HG03432 (cell line): ENCODE results near the gene FUT1.
"Not testable (repeated sequence)": the region's sequence is repeated elsewhere in the genome, so short reads cannot be mapped to it uniquely, and the experiment has no call there.

Experiments
- ATAC-seq: cut with Tn5 transposase; IDR thresholded peaks from one replicate; pipeline ENCODE4 v1.9.1; 2021; ENCODE audit warnings: mild to moderate bottlenecking, moderate library complexity; ENCODE audit not compliant: unreplicated experiment

FUT1 gene

DNA sequence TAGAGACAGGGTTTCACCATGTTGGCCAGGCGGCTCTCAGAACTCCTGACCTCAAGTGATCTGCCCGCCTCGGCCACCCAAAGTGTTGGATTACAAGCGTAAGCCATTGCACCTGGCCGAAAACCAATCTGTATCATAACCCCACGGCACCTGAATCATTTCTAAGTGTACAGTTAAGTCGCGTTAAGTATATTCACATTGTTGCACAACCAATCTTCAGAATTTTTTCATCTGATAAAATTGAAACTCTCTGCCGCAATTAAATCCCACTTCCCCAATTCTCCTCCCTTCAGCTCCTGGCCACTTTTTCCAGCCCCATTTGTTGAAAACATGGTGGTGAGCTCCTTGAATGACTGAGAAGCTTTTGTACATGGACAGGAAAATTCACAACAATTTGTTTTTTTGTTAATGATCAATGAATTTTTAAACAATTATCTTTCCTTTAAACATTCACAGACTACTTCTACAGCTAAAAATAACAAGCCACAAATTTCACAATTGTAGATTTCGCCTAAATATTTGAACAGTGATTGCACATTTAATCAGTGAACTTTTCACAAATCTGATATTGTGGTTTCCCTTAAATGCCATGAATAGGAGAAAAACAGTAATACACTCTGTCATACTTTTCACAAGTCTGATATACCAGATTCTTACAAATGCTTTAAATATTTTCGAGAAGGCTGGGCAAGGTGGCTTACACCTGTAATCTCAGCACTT is 16.7 kb upstream of the FUT1 start:
- ATAC-seq = no peak

DNA sequence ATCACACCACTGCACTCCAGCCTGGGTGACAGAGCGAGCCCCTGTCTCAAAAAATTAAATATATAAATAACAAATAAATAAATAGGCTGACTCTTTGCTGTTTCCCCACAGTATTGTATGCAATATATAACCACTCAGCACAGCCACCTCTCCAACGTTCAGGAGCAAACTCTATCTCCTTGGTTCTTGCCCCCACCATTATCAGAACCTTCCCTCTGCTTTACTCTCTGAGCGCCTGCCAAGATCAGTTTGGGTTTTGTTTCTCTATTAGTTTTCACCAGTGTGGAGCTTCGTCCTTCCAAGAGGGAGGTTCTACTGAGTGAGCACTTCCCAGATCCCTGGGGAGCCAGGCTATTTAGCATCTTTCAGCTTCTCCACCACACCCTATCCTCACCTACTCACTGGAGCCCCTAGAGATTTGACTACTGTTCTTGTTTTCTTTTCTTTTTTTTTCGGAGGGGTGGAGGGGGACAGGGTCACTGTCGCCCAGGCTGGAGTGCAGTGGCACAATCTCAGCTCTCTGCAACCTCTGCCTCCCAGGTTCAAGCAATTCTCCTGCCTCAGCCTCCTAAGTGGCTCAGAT is 15.8 kb upstream of the FUT1 start:
- not testable (repeated sequence) for ATAC-seq

DNA sequence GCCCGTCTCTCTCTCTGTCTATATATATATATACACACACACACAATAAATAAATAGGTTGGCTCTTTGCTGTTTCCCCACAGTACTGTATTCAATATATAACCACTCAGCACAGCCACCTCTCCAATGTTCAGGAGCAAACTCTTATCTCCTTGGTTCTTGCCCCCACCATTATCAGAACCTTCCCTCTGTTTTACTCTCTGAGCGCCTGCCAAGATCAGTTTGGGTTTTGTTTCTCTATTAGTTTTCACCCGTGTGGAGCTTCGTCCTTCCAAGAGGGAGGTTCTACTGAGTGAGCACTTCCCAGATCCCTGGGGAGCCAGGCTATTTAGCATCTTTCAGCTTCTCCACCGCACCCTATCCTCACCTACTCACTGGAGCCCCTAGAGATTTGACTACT is 13.4 kb upstream of the FUT1 start:
- not testable (repeated sequence) for ATAC-seq

DNA sequence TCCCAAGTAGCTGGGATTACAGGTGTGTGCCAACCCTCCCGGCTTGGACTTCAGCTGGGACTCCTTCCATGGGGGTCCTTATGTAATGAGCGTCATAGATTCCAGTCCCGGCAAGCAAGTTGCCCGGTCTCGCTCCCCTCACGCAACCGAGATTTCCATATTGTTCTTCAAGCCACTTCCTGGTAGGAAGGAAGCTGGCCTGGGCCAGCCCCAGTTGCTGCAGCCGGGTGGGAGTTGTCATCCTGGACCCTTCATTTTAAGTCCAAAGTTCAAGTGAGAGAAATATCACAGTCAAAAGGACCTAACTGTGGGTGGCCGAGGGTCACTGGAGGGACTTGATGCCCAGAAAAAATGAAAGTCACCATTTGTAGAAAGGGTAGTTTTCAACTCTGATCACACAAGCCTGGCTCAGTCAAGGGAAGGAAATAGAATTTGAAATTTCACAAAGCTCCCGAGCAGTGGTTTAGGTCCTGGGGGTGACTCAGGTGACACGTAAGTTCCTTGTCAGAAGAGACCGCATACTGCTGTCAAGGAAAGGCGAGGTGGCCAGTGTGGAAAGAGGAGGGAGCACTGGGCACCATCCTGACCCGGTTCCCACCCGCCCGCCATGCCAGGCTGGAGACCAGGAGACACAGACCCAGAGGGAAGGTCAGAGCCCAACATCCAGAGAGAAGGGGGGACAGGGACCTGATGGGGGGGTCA is 8.2 kb upstream of the FUT1 start:
- ATAC-seq = no peak

DNA sequence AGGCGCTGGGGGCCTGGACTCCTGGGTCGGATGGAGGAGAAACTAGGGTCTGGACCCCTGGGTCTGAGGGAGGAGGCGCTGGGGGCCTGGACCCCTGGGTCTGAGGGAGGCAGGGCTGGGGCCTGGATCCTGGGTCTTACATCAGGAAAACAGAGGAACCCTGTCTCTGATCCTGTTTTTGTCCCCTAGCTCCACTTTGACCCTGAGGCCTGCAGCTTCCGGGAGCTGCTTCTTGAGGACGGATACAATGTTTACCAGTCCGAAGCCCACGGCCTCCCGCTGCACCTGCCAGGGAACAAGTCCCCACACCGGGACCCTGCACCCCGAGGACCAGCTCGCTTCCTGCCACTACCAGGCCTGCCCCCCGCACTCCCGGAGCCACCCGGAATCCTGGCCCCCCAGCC is 5.3 kb upstream of the FUT1 start:
- ATAC-seq = no peak

DNA sequence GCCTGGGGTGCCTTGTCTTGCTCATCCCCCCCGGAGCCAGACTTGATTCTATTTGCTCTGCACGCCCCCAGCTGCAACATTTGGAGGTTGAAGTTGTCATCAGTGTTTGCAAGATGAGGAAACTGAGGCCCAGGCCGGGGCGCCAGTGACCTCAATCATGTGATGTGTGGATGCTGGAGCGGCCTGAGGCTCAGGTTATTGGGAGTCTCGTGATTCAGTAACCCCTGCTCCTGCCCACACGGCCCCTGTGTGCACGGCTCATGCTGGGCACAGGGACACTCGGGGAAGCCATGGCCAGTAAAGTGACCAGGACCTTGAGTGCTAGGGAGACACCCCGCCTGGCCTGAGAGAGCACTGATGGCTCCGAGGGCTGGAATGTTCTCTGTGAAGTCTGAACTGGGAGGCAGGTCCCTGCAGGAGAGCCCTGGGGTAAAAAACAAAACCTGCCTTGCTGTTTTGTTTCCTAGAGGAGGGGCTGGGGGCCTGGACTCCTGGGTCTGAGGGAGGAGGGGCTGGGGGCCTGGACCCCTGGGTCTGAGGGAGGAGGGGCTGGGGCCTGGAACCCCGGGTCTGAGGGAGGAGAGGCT is 4.7 kb upstream of the FUT1 start:
- ATAC-seq = no peak

DNA sequence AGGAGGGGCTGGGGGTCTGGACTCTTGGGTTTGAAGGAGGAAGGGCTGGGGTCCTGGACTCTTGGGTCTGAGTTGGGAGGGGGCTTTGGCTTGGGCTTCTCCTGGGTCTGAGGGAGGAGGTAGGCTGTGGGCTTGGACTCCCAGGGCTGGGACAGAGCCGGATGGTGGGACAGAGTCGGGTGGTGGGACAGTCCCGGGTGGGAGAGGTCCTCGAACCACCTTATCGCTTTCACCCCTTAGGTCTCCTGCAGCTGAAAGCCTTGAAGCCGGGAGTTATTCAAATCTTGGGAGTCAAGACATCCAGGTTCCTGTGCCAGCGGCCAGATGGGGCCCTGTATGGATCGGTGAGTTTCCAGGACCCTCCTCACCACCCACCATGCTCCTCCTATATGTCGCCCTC is 4.2 kb upstream of the FUT1 start:
- no peak for ATAC-seq

DNA sequence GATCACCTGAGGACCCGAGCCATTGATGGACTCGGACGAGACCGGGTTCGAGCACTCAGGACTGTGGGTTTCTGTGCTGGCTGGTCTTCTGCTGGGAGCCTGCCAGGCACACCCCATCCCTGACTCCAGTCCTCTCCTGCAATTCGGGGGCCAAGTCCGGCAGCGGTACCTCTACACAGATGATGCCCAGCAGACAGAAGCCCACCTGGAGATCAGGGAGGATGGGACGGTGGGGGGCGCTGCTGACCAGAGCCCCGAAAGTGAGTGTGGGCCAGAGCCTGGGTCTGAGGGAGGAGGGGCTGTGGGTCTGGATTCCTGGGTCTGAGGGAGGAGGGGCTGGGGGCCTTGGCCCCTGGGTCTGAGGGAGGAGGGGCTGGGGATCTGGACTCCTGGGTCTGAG is 3.8 kb upstream of the FUT1 start:
- no peak for ATAC-seq

DNA sequence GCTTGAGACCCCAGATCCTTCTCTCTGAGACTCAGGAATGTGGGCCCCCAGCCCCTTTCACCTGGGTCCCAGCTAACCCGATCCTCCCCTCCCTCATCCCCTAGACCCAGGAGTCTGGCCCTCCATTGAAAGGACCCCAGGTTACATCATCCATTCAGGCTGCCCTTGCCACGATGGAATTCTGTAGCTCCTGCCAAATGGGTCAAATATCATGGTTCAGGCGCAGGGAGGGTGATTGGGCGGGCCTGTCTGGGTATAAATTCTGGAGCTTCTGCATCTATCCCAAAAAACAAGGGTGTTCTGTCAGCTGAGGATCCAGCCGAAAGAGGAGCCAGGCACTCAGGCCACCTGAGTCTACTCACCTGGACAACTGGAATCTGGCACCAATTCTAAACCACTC is 3.3 kb upstream of the FUT1 start:
- no peak for ATAC-seq

DNA sequence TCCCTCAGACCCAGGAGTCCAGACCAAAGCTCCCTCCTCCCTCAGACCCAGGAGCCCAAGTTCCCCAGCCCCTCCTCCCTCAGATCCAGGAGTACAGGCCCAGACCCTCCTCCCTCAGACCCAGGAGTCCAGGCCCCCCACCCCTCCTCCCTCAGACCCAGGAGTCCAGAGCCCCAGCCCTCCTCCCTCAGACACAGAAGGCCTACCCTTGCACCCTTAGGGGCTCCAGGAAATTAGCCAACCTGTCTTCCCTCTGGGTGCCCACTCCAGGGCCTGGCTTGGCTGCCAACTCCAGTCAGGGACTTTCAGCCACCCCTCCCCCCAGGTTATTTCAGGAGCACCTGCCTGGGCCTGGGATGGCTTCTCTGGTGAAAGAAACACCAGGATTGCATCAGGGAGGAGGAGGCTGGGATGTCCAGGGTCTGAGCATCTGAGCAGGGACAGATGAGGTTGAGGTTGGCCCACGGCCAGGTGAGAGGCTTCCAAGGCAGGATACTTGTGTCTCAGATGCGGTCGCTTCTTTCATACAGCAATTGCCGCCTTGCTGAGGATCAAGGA is 2.7 kb upstream of the FUT1 start, which contains the start of gene FGF21:
FGF21 (plus strand) TSS at position 441 of the 558 bp plus-strand sequence. CDS start 713 bp downstream, outside the sequence.
- ATAC-seq = no peak

DNA sequence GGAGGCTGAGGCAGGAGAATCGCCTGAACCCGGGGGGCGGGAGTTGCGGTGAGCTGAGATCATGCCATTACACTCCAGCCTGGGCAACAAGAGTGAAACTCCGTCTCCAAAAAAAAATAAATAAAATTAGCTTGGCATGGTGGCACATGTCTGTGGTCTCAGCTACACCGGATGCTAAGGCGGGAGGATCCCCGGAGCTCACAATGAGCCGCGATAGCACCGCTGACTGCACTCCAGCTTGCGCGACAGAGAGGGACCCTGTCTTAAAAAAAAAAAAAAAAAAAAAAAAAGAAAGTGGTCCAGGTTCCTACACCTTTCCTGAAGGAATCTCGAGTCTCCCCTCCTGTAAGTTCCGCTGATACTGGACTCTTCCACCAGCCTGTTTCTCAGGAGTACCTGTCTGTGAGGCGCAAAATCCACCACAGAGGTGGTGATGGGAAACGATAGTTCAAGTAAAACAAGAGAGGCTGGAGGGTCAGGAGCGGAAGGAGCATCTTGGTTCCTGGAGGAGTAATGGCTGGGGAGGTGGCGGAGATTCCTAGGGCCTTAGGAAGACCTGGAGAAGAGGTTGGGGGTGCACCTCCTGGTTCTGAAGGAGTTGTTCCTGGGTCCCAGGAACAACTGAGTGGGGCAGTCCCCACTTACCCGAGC is 471 bp downstream of the FUT1 start:
- ATAC-seq = no peak

DNA sequence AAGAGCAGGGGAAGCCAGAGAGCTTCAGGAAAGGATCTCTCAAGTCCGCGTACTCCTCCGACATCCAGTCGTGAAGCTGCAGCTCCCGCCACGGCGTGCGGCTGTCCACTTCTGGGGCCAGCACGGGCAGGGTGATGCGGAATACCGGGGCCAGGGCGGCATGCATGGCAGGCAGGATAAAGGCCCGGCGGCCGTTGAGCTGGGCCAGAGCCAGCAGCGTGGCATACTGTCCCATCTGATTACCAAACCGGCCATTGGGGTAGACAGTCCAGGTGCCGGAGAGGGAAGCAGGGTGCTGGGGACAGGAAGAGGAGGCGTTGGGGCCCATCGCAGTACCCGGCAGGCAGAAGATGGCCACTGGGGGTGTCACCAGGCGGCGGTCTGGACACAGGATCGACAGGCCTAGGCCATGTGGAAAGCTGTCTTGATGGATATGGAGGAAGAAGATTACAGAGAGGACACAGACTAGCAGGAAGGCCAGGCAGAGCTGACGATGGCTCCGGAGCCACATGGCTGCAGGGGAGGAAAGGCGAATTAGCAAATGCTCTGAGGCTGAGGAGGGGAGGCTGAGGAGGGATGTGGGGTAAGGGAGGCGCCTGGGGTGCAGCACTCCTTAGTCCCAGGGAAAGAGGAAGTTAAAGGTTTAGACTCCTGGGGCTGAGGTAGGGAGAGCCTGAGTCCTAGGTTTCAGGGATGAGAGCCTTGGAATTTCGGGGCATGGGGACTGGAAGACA is 1.5 kb downstream of the FUT1 start:
- ATAC-seq = no peak

DNA sequence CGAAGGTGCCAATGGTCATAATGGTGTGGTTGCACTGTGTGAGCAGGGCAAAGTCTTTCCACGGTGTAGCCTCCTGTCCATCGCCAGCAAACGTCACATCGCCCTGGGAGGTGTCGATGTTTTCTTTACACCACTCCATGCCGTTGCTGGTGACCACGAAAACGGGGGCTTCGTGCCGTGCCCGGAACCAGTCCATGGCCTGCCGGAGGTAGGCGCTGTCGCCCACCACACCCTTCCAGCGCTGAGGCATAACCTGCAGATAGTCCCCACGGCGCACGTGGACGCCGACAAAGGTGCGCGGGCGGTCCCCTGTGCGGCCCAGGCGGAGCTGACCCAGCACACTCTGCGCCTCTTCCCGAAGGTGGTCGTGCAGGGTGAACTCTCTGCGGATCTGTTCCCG is 2.1 kb downstream of the FUT1 start:
- no peak for ATAC-seq

DNA sequence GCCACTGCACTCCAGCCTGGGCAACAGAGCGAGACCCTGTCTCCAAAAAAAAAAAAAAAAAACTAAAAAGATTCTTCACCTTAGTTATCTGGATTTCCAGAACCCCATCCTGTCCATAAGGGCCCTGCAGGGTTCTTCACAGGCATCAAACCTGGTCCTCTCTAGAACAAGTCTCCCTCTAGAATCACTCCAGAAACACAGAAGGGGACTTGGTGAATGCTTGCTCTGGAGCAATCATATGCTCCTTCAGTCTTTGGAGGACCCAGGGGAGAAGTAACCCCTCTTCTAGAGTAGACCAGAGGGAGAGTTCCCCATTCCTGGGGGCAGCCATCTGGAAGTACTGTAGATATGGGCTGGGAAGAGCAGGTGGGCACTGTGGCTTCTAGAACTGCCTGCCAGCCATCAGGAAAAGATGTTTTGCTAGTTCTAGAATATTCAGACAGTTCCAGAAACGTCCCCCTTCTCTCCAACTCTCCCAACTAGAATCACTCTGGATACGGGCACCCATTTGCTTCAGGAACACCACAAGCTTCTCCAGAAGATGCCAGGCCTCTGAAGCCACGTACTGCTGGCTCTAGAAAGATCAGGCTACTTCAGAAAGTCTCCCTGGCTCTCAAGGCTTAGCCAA is 2.8 kb downstream of the FUT1 start:
- ATAC-seq = no peak

DNA sequence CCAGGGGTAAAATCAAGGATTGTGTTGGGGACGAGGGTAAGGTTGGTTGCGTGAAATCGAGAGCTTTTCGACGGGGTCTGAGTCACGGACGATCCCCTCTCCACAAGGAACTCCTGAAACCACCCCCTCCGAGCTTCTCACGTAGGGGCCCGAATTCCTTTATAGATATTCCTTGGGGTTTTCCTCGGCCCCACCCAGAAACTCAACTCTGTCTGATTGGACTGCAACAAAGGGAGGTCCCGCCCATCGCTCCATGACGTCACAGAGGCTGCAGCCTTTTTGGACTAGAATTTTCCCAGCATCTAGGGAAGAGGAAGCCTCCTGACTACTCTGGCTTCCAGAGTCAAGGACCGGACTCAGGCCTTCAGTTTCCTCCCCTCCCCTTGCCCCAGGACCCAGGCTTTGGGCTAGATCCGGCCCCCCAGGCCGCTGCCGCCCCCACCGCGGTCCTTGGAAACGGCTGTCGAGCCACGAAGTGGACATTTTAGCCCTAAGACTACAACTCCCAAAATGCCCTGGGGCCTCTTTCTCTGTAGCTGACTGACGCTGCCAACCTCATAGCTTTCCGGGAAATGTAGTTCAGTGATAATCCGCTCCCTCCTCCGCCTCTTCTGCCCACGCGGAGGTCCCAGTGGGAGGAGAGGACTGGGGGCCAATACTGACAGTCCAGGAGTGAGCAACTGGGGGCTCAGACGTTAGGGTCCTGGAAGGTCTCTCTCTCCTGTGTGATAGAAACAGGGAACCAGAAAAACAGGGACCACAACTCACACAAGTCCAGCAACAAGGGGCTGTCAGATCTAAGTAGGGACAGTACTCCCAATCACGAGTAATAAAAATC is 5.5 kb downstream of the FUT1 start, which contains the start of gene IZUMO1:
IZUMO1 (minus strand) TSS at position 172 of the 838 bp plus-strand sequence. CDS start 1,050 bp downstream, outside the sequence.
- no peak for ATAC-seq

DNA sequence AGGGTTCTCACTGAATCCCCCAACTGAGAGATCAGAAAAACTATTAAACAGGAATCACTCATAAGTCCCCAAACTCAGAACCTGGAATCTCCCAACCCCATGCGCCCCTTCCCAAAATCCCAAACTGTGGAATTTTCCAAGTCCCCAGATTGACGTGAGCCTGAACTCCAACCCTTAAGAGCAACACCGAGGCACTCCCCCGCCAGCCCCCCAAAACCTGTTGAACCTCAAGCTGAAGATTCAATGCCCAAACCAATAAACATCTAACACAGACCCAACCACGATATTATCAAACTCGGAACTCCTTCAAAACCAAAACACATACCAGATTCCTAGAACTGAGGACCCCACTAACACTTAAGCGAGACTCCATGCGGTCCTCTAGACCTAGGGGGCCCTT is 6.3 kb downstream of the FUT1 start:
- no peak for ATAC-seq

DNA sequence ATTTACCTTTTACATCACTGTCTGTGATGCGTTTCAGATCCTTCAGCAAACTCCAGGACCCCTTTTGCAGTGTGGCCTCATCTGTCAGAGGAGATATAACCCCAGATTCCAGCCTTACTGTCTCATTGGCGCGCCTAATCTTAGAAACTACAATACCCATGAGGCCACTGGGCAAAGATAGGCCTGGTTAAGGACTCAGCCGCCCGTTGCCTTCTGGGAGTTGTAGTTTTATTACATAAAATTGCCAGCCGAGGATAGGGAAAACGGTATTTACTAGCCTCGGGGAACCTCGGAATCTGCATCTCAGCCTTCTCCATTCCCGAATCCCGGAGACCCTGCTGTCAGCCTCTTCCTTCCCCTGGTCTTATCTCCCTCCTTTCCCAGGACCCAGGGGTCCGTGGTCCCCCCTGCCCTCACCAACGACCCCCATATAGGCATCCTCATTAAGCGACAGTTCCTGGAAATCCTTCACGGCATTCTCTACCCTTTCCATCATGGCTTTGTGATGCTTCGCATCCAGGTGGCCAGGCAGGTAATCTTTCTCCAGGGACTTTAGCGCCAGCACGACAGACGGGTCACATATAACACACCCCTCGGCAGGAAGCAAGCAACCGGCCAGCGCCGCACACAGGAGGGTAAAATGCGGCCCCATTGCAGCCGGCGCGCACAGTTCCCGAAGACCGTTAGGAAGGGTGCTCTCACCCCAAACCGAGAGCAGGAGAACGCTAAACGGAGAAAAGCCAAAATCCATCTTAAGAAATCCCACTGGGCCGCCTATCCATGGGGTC is 7.0 kb downstream of the FUT1 start:
- ATAC-seq = no peak

DNA sequence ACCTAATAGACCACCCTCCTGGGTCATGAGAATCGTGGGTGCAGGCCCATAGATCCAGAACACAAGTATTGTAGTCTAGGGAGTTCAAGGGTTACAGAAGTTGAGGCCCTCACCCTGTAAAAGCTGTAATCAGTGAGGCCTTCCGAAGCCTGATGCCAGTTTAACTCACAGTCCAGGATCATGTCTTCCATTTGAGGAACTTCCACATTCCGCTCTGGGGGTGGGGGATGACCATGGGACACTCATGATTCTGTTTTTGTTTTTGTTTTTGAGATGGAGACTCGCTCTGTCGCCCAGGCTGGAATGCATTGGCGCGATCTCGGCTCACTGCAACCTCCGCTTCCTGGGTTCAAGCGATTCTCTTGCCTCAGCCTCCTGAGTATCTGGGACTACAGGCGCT is 10.3 kb downstream of the FUT1 start:
- ATAC-seq = no peak
